HG02759 (cell line): Measurements from ENCODE around the gene ETNK1.

Experiments
- ATAC-seq: cut with Tn5 transposase; IDR thresholded peaks from one replicate; pipeline ENCODE4 v1.9.1; 2021; ENCODE audit warnings: mild to moderate bottlenecking, moderate library complexity; ENCODE audit not compliant: unreplicated experiment

ETNK1 gene

DNA sequence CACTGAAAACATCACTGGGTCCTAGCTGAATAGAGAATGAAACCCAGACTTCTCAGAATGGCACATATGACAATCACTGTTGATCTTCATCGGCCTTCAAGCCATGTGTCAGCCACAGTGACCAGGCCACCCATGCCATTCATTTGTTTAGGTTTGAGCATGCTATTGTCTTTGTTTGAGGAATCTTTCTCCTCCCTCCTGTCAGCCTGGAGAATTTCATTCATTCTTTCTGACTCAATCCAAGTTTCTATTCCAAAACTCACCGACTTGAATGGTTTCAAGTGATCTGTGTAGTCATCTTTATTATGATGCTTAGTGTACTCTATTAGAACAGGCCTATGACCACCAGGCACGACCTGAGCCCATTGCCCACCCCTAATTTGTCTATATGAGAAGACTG is 106.3 kb downstream of the ETNK1 start:
- ATAC-seq, result no peak

DNA sequence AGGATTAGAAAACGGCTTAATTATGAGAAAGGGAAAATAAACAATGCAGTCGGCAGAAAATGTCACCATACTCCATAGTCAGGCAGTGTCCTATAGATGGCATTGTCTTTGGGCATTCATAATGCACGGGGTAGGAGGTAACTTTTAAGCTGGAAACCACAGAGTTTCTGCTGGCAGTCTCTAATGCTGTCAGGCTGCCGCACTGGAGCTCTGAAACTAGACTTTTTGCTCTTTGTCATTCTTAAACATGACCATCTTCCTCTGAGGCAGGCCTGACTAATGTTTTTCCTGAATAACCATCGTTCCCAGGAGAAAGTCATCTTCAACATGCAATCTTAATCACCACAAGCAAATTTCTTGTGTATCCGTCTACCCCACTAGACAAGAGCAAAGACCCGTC is 108.8 kb downstream of the ETNK1 start:
- no peak for ATAC-seq

DNA sequence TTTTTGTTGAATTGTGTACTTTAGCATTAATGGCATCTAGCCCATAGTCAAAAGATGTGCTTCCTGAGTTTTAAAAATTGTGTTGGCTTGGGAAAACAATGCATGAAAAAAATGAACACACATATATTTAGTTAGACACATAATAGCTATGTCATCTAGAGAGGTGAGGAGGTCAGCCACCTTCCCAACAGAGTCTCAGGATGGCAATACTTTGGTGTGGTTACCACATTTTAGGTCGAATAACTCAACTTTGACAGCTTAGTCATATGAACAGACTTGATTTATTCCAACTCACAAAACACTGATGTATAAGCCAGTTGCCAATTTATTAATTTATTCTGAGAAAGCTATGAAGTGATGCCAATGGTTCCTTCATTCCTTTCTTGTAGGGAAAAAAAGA is 114.0 kb downstream of the ETNK1 start:
- no peak for ATAC-seq
